Vagina (tissue), 2 donors: ENCODE measurements around the gene CRAMP1.

Source experiments
- CTCF ChIP-seq, 3 experiments: fragments of 450-650 bp in 2 of 3; fragments of 200-600 bp in 1 of 3; sonication (generic) in 1 of 3; IDR thresholded peaks; one replicate each; pipeline ENCODE4 v1.5.1; 2017 to 2019; ENCODE audit warnings: antibody characterized with exemption in 3 of 3, mild to moderate bottlenecking in 2 of 3, moderate library complexity in 2 of 3
- POLR2A ChIP-seq, 2 donors: fragments of 450-650 bp; IDR thresholded peaks; one replicate each; pipeline ENCODE4 v1.6.1; 2017; ENCODE audit warnings: antibody characterized with exemption in 2 of 2, mild to moderate bottlenecking in 2 of 2, moderate library complexity in 2 of 2

GRCh38 chr16:1613728-1614455, 1.7 kb downstream of the CRAMP1 start:
- TF ChIP-seq CTCF (IDR thresholded peaks at IDR 0.05): no peak
- no peak for TF ChIP-seq POLR2A (IDR thresholded peaks at IDR 0.05)
